ENCODE results near the gene AIFM3. TPM values are rescaled to one million over a fixed set of nuclear protein-coding genes. Genes with fewer than 3 reads are reported as not detected.

Gene AIFM3
- total RNA-seq, 1 experiment from 2014 or later = 2.6 TPM

DNA sequence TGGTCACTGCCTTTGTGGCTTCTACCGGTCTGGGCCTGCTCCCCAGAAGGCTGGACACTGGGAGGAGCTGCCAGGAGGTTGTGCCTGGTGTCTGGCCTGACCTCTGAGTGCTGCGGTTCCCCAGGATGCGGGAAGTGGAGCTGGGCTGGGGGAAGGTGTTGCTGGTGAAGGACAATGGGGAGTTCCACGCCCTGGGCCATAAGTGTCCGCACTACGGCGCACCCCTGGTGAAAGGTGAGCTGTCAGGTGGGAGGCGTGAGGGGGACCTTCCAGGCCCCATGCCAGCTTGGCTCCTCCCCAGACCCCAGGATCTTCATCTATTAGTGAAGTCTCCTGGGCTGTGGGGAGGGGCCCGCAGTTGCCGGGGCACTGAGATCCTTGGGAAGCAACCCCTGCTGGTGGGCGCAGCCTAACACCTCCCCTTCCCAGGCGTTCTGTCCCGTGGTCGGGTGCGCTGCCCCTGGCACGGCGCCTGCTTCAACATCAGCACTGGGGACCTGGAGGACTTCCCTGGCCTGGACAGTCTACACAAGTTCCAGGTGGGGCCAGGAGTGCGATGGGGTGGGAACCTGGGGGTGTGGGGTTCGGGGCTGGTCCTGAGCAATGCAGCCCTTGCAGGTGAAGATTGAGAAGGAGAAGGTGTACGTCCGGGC lies 6.7 kb downstream of the AIFM3 start (continued):
- no peak for TF ChIP-seq ZNF317 (CRISPR knock-in tag; IDR thresholded peaks at IDR 0.05; ENCODE audit: borderline replicate concordance, low read depth)

DNA sequence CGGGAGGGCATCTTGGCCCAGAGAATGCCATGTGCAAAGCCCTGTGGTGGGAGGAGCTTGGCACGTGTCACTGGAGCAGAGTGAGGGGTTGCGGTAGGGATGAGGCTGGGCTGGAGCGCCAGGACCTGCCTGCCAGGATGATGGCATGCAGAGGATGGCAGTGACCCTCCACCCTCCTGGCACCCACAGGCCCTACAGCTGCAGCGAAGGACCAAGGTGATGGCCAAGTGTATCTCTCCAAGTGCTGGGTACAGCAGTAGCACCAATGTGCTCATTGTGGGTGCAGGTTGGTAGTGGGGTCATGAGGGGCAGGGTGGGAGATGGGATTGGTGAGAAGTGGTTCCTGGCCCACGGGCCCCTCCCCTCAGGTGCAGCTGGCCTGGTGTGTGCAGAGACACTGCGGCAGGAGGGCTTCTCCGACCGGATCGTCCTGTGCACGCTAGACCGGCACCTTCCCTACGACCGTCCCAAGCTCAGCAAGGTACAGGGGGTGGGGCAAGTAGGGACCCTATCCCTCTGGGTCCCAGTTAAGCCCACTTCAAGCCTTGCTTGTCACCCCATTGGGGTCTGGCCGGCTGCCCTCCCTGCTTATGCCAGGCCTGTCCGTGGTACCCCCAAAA lies 7.4 kb downstream of the AIFM3 start:
- no peak overlapping the region for H3K4me3 Mint-ChIP-seq
- H3K27ac Mint-ChIP-seq = no peak overlapping the region
- POLR2A ChIA-PET = interaction anchor here (1.5 kb wide), 1 partner anchor 17 kb away, joined by 3 read pairs; no protein-coding TSS in a partner anchor

More for the DNA sequence above, 7.4 kb downstream of the AIFM3 start:
- CTCF ChIA-PET = interaction anchor here (1.1 to 1.5 kb wide), 3 partner anchors 10 to 18 kb away, joined by 3 read pairs; no protein-coding TSS in a partner anchor
- no peak for ATAC-seq
- peaks cover 6% of the 10 kb centered on the region for H3K4me1 Mint-ChIP-seq
- peaks cover 10% of the 10 kb centered on the region; the same call in 1 of the 2 replicates for H3K36me3 Mint-ChIP-seq
- peaks cover 36% of the 10 kb centered on the region for H3K27me3 Mint-ChIP-seq (ENCODE audit: low read depth)
- DNase-seq (ENCODE audit: low spot score) = no peak
- peaks cover 12% of the 10 kb centered on the region for H3K9me3 Mint-ChIP-seq
- TF ChIP-seq CREM (CRISPR knock-in tag; IDR thresholded peaks at IDR 0.05) (no peak), EMX1 (CRISPR knock-in tag; IDR thresholded peaks at IDR 0.05) (no peak), TEAD4 (CRISPR knock-in tag; IDR thresholded peaks at IDR 0.05) (no peak), GABPB1 (CRISPR knock-in tag; IDR thresholded peaks at IDR 0.05) (no peak), HMGA2 (CRISPR knock-in tag; IDR thresholded peaks at IDR 0.05) (no peak), SMAD3 (CRISPR knock-in tag; IDR thresholded peaks at IDR 0.05; ENCODE audit: borderline replicate concordance) (no peak), PRRX2 (CRISPR knock-in tag; IDR thresholded peaks at IDR 0.05) (no peak), MXD4 (CRISPR knock-in tag; IDR thresholded peaks at IDR 0.05; ENCODE audit: borderline replicate concordance) (no peak), TCF7 (CRISPR knock-in tag; IDR thresholded peaks at IDR 0.05; ENCODE audit: low read depth) (no peak), JUN (CRISPR knock-in tag; IDR thresholded peaks at IDR 0.05) (no peak), KAT7 (CRISPR knock-in tag; IDR thresholded peaks at IDR 0.05; ENCODE audit: borderline replicate concordance) (no peak)
- TF ChIP-seq, protein P1, sequence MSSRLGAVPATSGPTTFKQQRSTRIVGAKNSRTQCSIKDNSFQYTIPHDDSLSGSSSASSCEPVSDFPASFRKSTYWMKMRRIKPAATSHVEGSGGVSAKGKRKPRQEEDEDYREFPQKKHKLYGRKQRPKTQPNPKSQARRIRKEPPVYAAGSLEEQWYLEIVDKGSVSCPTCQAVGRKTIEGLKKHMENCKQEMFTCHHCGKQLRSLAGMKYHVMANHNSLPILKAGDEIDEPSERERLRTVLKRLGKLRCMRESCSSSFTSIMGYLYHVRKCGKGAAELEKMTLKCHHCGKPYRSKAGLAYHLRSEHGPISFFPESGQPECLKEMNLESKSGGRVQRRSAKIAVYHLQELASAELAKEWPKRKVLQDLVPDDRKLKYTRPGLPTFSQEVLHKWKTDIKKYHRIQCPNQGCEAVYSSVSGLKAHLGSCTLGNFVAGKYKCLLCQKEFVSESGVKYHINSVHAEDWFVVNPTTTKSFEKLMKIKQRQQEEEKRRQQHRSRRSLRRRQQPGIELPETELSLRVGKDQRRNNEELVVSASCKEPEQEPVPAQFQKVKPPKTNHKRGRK (CRISPR knock-in tag; IDR thresholded peaks at IDR 0.05; ENCODE audit: borderline replicate concordance) = no peak
- TF ChIP-seq, protein P2, sequence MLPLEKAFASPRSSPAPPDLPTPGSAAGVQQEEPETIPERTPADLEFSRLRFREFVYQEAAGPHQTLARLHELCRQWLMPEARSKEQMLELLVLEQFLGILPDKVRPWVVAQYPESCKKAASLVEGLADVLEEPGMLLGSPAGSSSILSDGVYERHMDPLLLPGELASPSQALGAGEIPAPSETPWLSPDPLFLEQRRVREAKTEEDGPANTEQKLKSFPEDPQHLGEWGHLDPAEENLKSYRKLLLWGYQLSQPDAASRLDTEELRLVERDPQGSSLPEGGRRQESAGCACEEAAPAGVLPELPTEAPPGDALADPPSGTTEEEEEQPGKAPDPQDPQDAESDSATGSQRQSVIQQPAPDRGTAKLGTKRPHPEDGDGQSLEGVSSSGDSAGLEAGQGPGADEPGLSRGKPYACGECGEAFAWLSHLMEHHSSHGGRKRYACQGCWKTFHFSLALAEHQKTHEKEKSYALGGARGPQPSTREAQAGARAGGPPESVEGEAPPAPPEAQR (CRISPR knock-in tag; IDR thresholded peaks at IDR 0.05) = no peak
- TF ChIP-seq, protein P3, sequence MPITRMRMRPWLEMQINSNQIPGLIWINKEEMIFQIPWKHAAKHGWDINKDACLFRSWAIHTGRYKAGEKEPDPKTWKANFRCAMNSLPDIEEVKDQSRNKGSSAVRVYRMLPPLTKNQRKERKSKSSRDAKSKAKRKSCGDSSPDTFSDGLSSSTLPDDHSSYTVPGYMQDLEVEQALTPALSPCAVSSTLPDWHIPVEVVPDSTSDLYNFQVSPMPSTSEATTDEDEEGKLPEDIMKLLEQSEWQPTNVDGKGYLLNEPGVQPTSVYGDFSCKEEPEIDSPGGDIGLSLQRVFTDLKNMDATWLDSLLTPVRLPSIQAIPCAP (CRISPR knock-in tag; IDR thresholded peaks at IDR 0.05) = no peak
- TF ChIP-seq, protein P4, sequence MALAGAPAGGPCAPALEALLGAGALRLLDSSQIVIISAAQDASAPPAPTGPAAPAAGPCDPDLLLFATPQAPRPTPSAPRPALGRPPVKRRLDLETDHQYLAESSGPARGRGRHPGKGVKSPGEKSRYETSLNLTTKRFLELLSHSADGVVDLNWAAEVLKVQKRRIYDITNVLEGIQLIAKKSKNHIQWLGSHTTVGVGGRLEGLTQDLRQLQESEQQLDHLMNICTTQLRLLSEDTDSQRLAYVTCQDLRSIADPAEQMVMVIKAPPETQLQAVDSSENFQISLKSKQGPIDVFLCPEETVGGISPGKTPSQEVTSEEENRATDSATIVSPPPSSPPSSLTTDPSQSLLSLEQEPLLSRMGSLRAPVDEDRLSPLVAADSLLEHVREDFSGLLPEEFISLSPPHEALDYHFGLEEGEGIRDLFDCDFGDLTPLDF (CRISPR knock-in tag; IDR thresholded peaks at IDR 0.05) = no peak
- TF ChIP-seq, protein P5, sequence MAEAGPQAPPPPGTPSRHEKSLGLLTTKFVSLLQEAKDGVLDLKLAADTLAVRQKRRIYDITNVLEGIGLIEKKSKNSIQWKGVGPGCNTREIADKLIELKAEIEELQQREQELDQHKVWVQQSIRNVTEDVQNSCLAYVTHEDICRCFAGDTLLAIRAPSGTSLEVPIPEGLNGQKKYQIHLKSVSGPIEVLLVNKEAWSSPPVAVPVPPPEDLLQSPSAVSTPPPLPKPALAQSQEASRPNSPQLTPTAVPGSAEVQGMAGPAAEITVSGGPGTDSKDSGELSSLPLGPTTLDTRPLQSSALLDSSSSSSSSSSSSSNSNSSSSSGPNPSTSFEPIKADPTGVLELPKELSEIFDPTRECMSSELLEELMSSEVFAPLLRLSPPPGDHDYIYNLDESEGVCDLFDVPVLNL (CRISPR knock-in tag; IDR thresholded peaks at IDR 0.05; ENCODE audit: borderline replicate concordance, low read depth) = no peak
- TF ChIP-seq, protein P6, sequence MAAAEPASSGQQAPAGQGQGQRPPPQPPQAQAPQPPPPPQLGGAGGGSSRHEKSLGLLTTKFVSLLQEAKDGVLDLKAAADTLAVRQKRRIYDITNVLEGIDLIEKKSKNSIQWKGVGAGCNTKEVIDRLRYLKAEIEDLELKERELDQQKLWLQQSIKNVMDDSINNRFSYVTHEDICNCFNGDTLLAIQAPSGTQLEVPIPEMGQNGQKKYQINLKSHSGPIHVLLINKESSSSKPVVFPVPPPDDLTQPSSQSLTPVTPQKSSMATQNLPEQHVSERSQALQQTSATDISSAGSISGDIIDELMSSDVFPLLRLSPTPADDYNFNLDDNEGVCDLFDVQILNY (CRISPR knock-in tag; IDR thresholded peaks at IDR 0.05) = no peak
- TF ChIP-seq, protein P7, sequence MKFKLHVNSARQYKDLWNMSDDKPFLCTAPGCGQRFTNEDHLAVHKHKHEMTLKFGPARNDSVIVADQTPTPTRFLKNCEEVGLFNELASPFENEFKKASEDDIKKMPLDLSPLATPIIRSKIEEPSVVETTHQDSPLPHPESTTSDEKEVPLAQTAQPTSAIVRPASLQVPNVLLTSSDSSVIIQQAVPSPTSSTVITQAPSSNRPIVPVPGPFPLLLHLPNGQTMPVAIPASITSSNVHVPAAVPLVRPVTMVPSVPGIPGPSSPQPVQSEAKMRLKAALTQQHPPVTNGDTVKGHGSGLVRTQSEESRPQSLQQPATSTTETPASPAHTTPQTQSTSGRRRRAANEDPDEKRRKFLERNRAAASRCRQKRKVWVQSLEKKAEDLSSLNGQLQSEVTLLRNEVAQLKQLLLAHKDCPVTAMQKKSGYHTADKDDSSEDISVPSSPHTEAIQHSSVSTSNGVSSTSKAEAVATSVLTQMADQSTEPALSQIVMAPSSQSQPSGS (CRISPR knock-in tag; IDR thresholded peaks at IDR 0.05; ENCODE audit: borderline replicate concordance, low read depth) = no peak

Measured in WTC11 (cell line).